Activated T-cell treated with anti-CD3 and anti-CD28 coated beads, Interleukin-2, amount 50 U/mL, for 4 hours (primary cell): ENCODE measurements around the gene WDR72. TPM values are rescaled to one million over a fixed set of nuclear protein-coding genes. Genes with fewer than 3 reads are reported as not detected.

Experiments used
- ATAC-seq, 2 donors: fragments of 200-7000 bp; cut with Tn5 transposase; one replicate each; pipeline ENCODE4 v1.10.0; 2021
- DNase-seq: peaks from one replicate; pipeline ENCODE4 v3.0.0-alpha.2; 2020
- H3K27me3 Mint-ChIP-seq: one replicate; pipeline ENCODE4 v1.8.0; 2021; ENCODE audit warnings: low read depth, mixed read lengths
- H3K36me3 Mint-ChIP-seq: one replicate; pipeline ENCODE4 v1.8.0; 2022; ENCODE audit warnings: mixed read lengths; ENCODE audit not compliant: insufficient read depth
- H3K4me1 Mint-ChIP-seq: one replicate; pipeline ENCODE4 v1.8.0; 2021; ENCODE audit warnings: low read depth, mixed read lengths
- H3K4me3 Mint-ChIP-seq: one replicate; pipeline ENCODE4 v1.8.0; 2021; ENCODE audit warnings: mild to moderate bottlenecking, moderate library complexity, mixed read lengths
- H3K9me3 Mint-ChIP-seq: one replicate; pipeline ENCODE4 v1.8.0; 2021; ENCODE audit warnings: mixed read lengths
- total RNA-seq, 3 donors: library from RNA; stranded (reverse); gene quantifications; one replicate each; pipeline ENCODE4 v1.2.1, GENCODE V29; 2021

Gene WDR72
- total RNA-seq, 3 donors from 2014 or later: 0.03 TPM; not detected in 2

- DNase-seq (no peak), ATAC-seq (no peak)
- Mint-ChIP-seq H3K36me3 (no peaks in the 10 kb centered on the region), H3K4me1 (no peaks in the 10 kb centered on the region), H3K4me3 (no peak overlapping the region), H3K27me3 (no peaks in the 10 kb centered on the region), H3K9me3 (no peaks in the 10 kb centered on the region)
Observed at GRCh38 chr15:53670701-53671100, 88.8 kb downstream of the WDR72 start.

- no peak for DNase-seq
Observed at GRCh38 chr15:53665930-53666329, 93.5 kb downstream of the WDR72 start.

GRCh38 chr15:53658827-53659555 is 100.5 kb downstream of the WDR72 start:
- Mint-ChIP-seq H3K4me1 (no peaks in the 10 kb centered on the region), H3K4me3 (no peak overlapping the region), H3K36me3 (no peaks in the 10 kb centered on the region), H3K27me3 (peaks cover 2% of the 10 kb centered on the region), H3K9me3 (no peaks in the 10 kb centered on the region)
- ATAC-seq: no peak
- DNase-seq: no peak

More at GRCh38 chr15:53665930-53666329, 93.5 kb downstream of the WDR72 start:
- Mint-ChIP-seq H3K27me3 (no peaks in the 10 kb centered on the region), H3K36me3 (no peaks in the 10 kb centered on the region), H3K4me1 (no peaks in the 10 kb centered on the region), H3K4me3 (no peak overlapping the region), H3K9me3 (no peaks in the 10 kb centered on the region)
- ATAC-seq: no peak

- no peaks in the 10 kb centered on the region for H3K36me3 Mint-ChIP-seq
- DNase-seq (no peak), ATAC-seq (no peak)
- no peaks in the 10 kb centered on the region for H3K9me3 Mint-ChIP-seq
- H3K27me3 Mint-ChIP-seq: peaks cover 2% of the 10 kb centered on the region
- no peaks in the 10 kb centered on the region for H3K4me1 Mint-ChIP-seq
- H3K4me3 Mint-ChIP-seq: no peak overlapping the region
Observed at GRCh38 chr15:53658255-53658654, 101.2 kb downstream of the WDR72 start.

GRCh38 chr15:53648934-53649333 is 110.5 kb downstream of the WDR72 start:
- no peak for ATAC-seq
- H3K4me1 Mint-ChIP-seq: no peaks in the 10 kb centered on the region
- peaks cover 3% of the 10 kb centered on the region for H3K9me3 Mint-ChIP-seq
- no peak for DNase-seq
- H3K36me3 Mint-ChIP-seq: no peaks in the 10 kb centered on the region
- no peak overlapping the region for H3K4me3 Mint-ChIP-seq
- H3K27me3 Mint-ChIP-seq: peaks cover 2% of the 10 kb centered on the region

- ATAC-seq (no peak), DNase-seq (no peak)
- H3K4me3 Mint-ChIP-seq: no peak overlapping the region
- H3K4me1 Mint-ChIP-seq: no peaks in the 10 kb centered on the region
- no peaks in the 10 kb centered on the region for H3K36me3 Mint-ChIP-seq
- peaks cover 3% of the 10 kb centered on the region for H3K9me3 Mint-ChIP-seq
- peaks cover 5% of the 10 kb centered on the region for H3K27me3 Mint-ChIP-seq
Observed at GRCh38 chr15:53644660-53645059, 114.8 kb downstream of the WDR72 start.

- Mint-ChIP-seq H3K36me3 (no peaks in the 10 kb centered on the region), H3K27me3 (peaks cover 2% of the 10 kb centered on the region), H3K4me3 (no peak overlapping the region), H3K9me3 (peaks cover 8% of the 10 kb centered on the region), H3K4me1 (no peaks in the 10 kb centered on the region)
- DNase-seq: no peak
- ATAC-seq: no peak
Observed at GRCh38 chr15:53634517-53635106, 124.9 kb downstream of the WDR72 start.

- peaks cover 8% of the 10 kb centered on the region for H3K9me3 Mint-ChIP-seq
- ATAC-seq (no peak), DNase-seq (no peak)
- H3K4me1 Mint-ChIP-seq: no peaks in the 10 kb centered on the region
- H3K27me3 Mint-ChIP-seq: no peaks in the 10 kb centered on the region
- H3K4me3 Mint-ChIP-seq: no peak overlapping the region
- no peaks in the 10 kb centered on the region for H3K36me3 Mint-ChIP-seq
Observed at GRCh38 chr15:53627279-53627678, 132.2 kb downstream of the WDR72 start.

GRCh38 chr15:53625962-53626845 is 133.3 kb downstream of the WDR72 start:
- H3K27me3 Mint-ChIP-seq: no peaks in the 10 kb centered on the region
- no peak for ATAC-seq
- no peak overlapping the region for H3K4me3 Mint-ChIP-seq
- DNase-seq: no peak
- H3K4me1 Mint-ChIP-seq: no peaks in the 10 kb centered on the region
- H3K36me3 Mint-ChIP-seq: no peaks in the 10 kb centered on the region
- peaks cover under 1% of the 10 kb centered on the region for H3K9me3 Mint-ChIP-seq

- no peak overlapping the region for H3K4me3 Mint-ChIP-seq
- no peaks in the 10 kb centered on the region for H3K36me3 Mint-ChIP-seq
- H3K4me1 Mint-ChIP-seq: no peaks in the 10 kb centered on the region
- no peak for ATAC-seq
- H3K27me3 Mint-ChIP-seq: no peaks in the 10 kb centered on the region
- DNase-seq: no peak
- H3K9me3 Mint-ChIP-seq: no peaks in the 10 kb centered on the region
Observed at GRCh38 chr15:53625260-53625659, 134.2 kb downstream of the WDR72 start.

GRCh38 chr15:53618461-53618860 is 141.0 kb downstream of the WDR72 start:
- Mint-ChIP-seq H3K36me3 (no peaks in the 10 kb centered on the region), H3K27me3 (no peaks in the 10 kb centered on the region), H3K9me3 (no peaks in the 10 kb centered on the region), H3K4me3 (no peak overlapping the region), H3K4me1 (no peaks in the 10 kb centered on the region)
- no peak for ATAC-seq
- DNase-seq: no peak

GRCh38 chr15:53611145-53611920 is 148.1 kb downstream of the WDR72 start:
- Mint-ChIP-seq H3K27me3 (no peaks in the 10 kb centered on the region), H3K9me3 (peaks cover 3% of the 10 kb centered on the region), H3K36me3 (no peaks in the 10 kb centered on the region), H3K4me3 (no peak overlapping the region), H3K4me1 (no peaks in the 10 kb centered on the region)
- DNase-seq (no peak), ATAC-seq (no peak)

GRCh38 chr15:53591041-53591440 is 168.4 kb downstream of the WDR72 start:
- DNase-seq: no peak
- no peak for ATAC-seq
- no peaks in the 10 kb centered on the region for H3K27me3 Mint-ChIP-seq
- H3K4me3 Mint-ChIP-seq: no peak overlapping the region
- no peaks in the 10 kb centered on the region for H3K4me1 Mint-ChIP-seq
- no peaks in the 10 kb centered on the region for H3K9me3 Mint-ChIP-seq
- no peaks in the 10 kb centered on the region for H3K36me3 Mint-ChIP-seq

- no peaks in the 10 kb centered on the region for H3K27me3 Mint-ChIP-seq
- no peaks in the 10 kb centered on the region for H3K9me3 Mint-ChIP-seq
- ATAC-seq (no peak), DNase-seq (no peak)
- no peaks in the 10 kb centered on the region for H3K4me1 Mint-ChIP-seq
- no peaks in the 10 kb centered on the region for H3K36me3 Mint-ChIP-seq
- H3K4me3 Mint-ChIP-seq: no peak overlapping the region
Observed at GRCh38 chr15:53590380-53590779, 169.1 kb downstream of the WDR72 start.
